Mesothelial cell of epicardium (in vitro differentiated cells): ENCODE data around the gene OAS1. TPM values are rescaled to one million over a fixed set of nuclear protein-coding genes. Genes with fewer than 3 reads are reported as not detected.
"Not testable (repeated sequence)": the region's sequence is repeated elsewhere in the genome, so short reads cannot be mapped to it uniquely, and the experiment has no call there.

Experiments
- DNase-seq, 2 experiments: peaks; one replicate each; pipeline ENCODE4 v3.0.0; 2021; ENCODE audit warnings: low spot score in 2 of 2; ENCODE audit not compliant: unreplicated experiment in 2 of 2
- H3K27ac Mint-ChIP-seq: 2 replicates; pipeline ENCODE4 v1.8.0; 2021; ENCODE audit warnings: mixed read lengths
- H3K27me3 Mint-ChIP-seq: 2 replicates; pipeline ENCODE4 v1.8.0; 2021; ENCODE audit warnings: low read depth, mixed read lengths
- H3K36me3 Mint-ChIP-seq: 2 replicates; pipeline ENCODE4 v1.8.0; 2021; ENCODE audit warnings: mixed read lengths
- H3K4me1 Mint-ChIP-seq: 2 replicates; pipeline ENCODE4 v1.8.0; 2021; ENCODE audit warnings: mixed read lengths
- H3K4me3 Mint-ChIP-seq: 2 replicates; pipeline ENCODE4 v1.8.0; 2021; ENCODE audit warnings: mild to moderate bottlenecking, moderate library complexity, mixed read lengths
- H3K9me3 Mint-ChIP-seq: 2 replicates; pipeline ENCODE4 v1.8.0; 2021; ENCODE audit warnings: mixed read lengths
- CTCF ChIP-seq: fragments of 200-600 bp; sonication (generic); IDR thresholded peaks from one replicate; pipeline ENCODE4 v1.5.0; 2021; ENCODE audit warnings: antibody characterized with exemption; ENCODE audit not compliant: unreplicated experiment
- total RNA-seq: library from RNA; stranded (reverse); gene quantifications from 3 replicates; pipeline ENCODE4 v1.2.1, GENCODE V29; 2021

The OAS1 gene
- total RNA-seq, 1 donor from 2014 or later = 8.9 TPM

GRCh38 chr12:112908548-112908947 lies 1.8 kb downstream of the OAS1 start:
- Mint-ChIP-seq H3K9me3 (peaks cover 26% of the 10 kb centered on the region), H3K36me3 (peaks cover 16% of the 10 kb centered on the region), H3K4me3 (no peak overlapping the region), H3K4me1 (peaks cover 17% of the 10 kb centered on the region), H3K27ac (no peak overlapping the region), H3K27me3 (peaks cover 2% of the 10 kb centered on the region)
- no peak for DNase-seq
- TF ChIP-seq CTCF = no peak

GRCh38 chr12:112909693-112910092 lies 2.9 kb downstream of the OAS1 start:
- H3K36me3 Mint-ChIP-seq = peaks cover 16% of the 10 kb centered on the region

GRCh38 chr12:112913038-112913688 lies 6.4 kb downstream of the OAS1 start:
- H3K27me3 Mint-ChIP-seq = peaks cover 2% of the 10 kb centered on the region
- no peaks in the 10 kb centered on the region for H3K4me1 Mint-ChIP-seq
- peaks cover 29% of the 10 kb centered on the region for H3K36me3 Mint-ChIP-seq
- H3K4me3 Mint-ChIP-seq = no peak overlapping the region
- TF ChIP-seq CTCF = no peak
- no peak for DNase-seq
- peaks cover 42% of the 10 kb centered on the region for H3K9me3 Mint-ChIP-seq
- no peak overlapping the region for H3K27ac Mint-ChIP-seq

More at GRCh38 chr12:112909693-112910092, 2.9 kb downstream of the OAS1 start:
- Mint-ChIP-seq H3K9me3 (peaks cover 26% of the 10 kb centered on the region), H3K4me1 (peaks cover 15% of the 10 kb centered on the region), H3K4me3 (no peak overlapping the region), H3K27me3 (peaks cover 2% of the 10 kb centered on the region), H3K27ac (no peak overlapping the region)
- no peak for TF ChIP-seq CTCF
- no peak for DNase-seq

GRCh38 chr12:112913888-112914287 lies 7.1 kb downstream of the OAS1 start:
- H3K27me3 Mint-ChIP-seq, DNase-seq, H3K4me3 Mint-ChIP-seq, H3K4me1 Mint-ChIP-seq, H3K27ac Mint-ChIP-seq: not testable (repeated sequence)
- Mint-ChIP-seq H3K36me3 (peaks cover 32% of the 10 kb centered on the region), H3K9me3 (peaks cover 43% of the 10 kb centered on the region)

GRCh38 chr12:112916270-112916669 lies 9.5 kb downstream of the OAS1 start:
- H3K4me1 Mint-ChIP-seq = no peaks in the 10 kb centered on the region
- H3K4me3 Mint-ChIP-seq = no peak overlapping the region
- peaks cover 42% of the 10 kb centered on the region for H3K9me3 Mint-ChIP-seq
- no peak for DNase-seq
- H3K36me3 Mint-ChIP-seq = peaks cover 27% of the 10 kb centered on the region
- peaks cover 9% of the 10 kb centered on the region for H3K27me3 Mint-ChIP-seq
- TF ChIP-seq CTCF = no peak
- no peak overlapping the region for H3K27ac Mint-ChIP-seq

- no peak for TF ChIP-seq CTCF
- peaks cover 31% of the 10 kb centered on the region for H3K27me3 Mint-ChIP-seq
- peaks cover 20% of the 10 kb centered on the region for H3K9me3 Mint-ChIP-seq
- H3K4me3 Mint-ChIP-seq = no peak overlapping the region
- DNase-seq = no peak
- no peak overlapping the region for H3K27ac Mint-ChIP-seq
- no peaks in the 10 kb centered on the region for H3K4me1 Mint-ChIP-seq
- H3K36me3 Mint-ChIP-seq = peaks cover 16% of the 10 kb centered on the region
Measured at GRCh38 chr12:112919121-112919520, 12.4 kb downstream of the OAS1 start.
